ENCODE results near the gene FCGR1A.
"Not testable (repeated sequence)": the region's sequence is repeated elsewhere in the genome, so short reads cannot be mapped to it uniquely, and the experiment has no call there.

DNA sequence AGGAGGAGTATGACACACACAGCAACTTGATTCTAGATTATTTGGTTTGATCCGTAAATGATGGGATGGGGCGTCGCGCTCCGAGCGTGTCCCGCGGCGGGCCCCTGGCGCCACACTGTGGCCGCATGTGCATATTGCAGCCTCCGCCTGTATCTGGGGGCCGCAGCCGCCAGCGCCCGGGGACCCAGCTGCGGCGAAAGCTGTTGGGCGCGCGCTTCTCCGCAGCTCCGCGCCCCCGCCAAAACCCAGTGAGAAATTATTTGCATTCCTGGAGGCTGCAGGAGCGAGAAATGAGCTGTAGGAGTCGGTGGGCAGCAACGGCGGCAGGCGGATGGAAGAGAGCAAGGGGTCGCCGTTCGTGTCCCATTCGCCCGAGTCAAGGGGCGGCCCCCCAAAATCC is 10.0 kb downstream of the FCGR1A start:
- not testable (repeated sequence) for TF ChIP-seq POLR2A (IDR thresholded peaks at IDR 0.05; ENCODE audit: low read length); GATA1 (IDR thresholded peaks at IDR 0.05; ENCODE audit: low read depth, low read length)

All from erythroblast (primary cell).